H1 (cell line): ENCODE measurements around the gene ME1. TPM values are rescaled to one million over a fixed set of nuclear protein-coding genes. Genes with fewer than 3 reads are reported as not detected.

Experiments used
- CHD1 ChIP-seq: IDR thresholded peaks from 2 replicates; pipeline ENCODE4 v1.6.1; 2012; ENCODE audit warnings: low read depth, low read length, improper control_type of control experiment
- RFX5 ChIP-seq: IDR thresholded peaks from 2 replicates; pipeline ENCODE4 v1.6.1; 2011; ENCODE audit warnings: low read depth, low read length, improper control_type of control experiment, borderline replicate concordance
- SIN3A ChIP-seq, 2 experiments: IDR thresholded peaks in 1 of 2; conservative IDR thresholded peaks in 1 of 2; 2 replicates each; pipeline ENCODE4 v1.6.1; 2011 to 2012; ENCODE audit warnings: low read length in 2 of 2, improper control_type of control experiment in 1 of 2, low read depth in 1 of 2, mild to moderate bottlenecking in 1 of 2
- SRF ChIP-seq: IDR thresholded peaks from 2 replicates; pipeline ENCODE4 v1.6.1; 2011; ENCODE audit warnings: mild to moderate bottlenecking, low read depth, low read length, moderate library complexity
- TCF12 ChIP-seq: IDR thresholded peaks from 2 replicates; pipeline ENCODE4 v1.6.1; 2011; ENCODE audit warnings: low read depth, mild to moderate bottlenecking, low read length
- TEAD4 ChIP-seq: IDR thresholded peaks from 2 replicates; pipeline ENCODE4 v1.6.1; 2012; ENCODE audit warnings: low read depth, low read length, inconsistent platforms, mixed read lengths
- polyA plus RNA-seq, 7 experiments: library from polyadenylated mRNA; depleted of rRNA in 3 of 7; stranded (reverse) in 5 of 7; unstranded in 2 of 7; fragments of >200 nt in 5 of 7; fragments of 200-250 nt in 2 of 7; gene quantifications; 1 replicate in 5 of 7; 2 replicates in 1 of 7; 4 replicates in 1 of 7; pipeline versions ENCODE4 v1.2.1 to v1.2.3, GENCODE V29; 2011 to 2013; ENCODE audit warnings: missing spikeins in 2 of 7, mixed read lengths in 2 of 7
- total RNA-seq: library from RNA; stranded (reverse); fragmentation: NEBNext Ultra II Directional; extraction: Animal tissue kit (Norgen Biotek cat#: 25700); gene quantifications from 2 replicates; pipeline ENCODE4 v1.2.1, GENCODE V29; 2021
- TF ChIP-seq, protein P1 (sequence below): fragments of 300-600 bp; sonication (generic); IDR thresholded peaks from 2 replicates; pipeline ENCODE4 v1.7.1; 2012; ENCODE audit warnings: low read length, moderate library complexity, mild to moderate bottlenecking, inconsistent platforms; ENCODE audit not compliant: insufficient replicate concordance
- TF ChIP-seq, protein P2 (sequence below), 3 experiments: IDR thresholded peaks; 1 replicate in 2 of 3; 2 replicates in 1 of 3; pipeline versions ENCODE4 v1.5.1 to v1.6.1; 2011; ENCODE audit warnings: low read length in 3 of 3, mild to moderate bottlenecking in 3 of 3, inconsistent platforms in 2 of 3, low read depth in 1 of 3, moderate library complexity in 1 of 3; ENCODE audit not compliant: insufficient read depth in 1 of 3; ENCODE audit errors: control extremely low read depth in 1 of 3

Gene ME1
- total and polyA plus RNA-seq, 2 of the 8 experiments (the other 6 are each of a cell fraction or from before 2014, with no cell fraction given): 1.3 to 3.9 TPM

GRCh38 chr6:83352424-83353061 is 78.3 kb downstream of the ME1 start (continued):
- TF ChIP-seq, protein P1, sequence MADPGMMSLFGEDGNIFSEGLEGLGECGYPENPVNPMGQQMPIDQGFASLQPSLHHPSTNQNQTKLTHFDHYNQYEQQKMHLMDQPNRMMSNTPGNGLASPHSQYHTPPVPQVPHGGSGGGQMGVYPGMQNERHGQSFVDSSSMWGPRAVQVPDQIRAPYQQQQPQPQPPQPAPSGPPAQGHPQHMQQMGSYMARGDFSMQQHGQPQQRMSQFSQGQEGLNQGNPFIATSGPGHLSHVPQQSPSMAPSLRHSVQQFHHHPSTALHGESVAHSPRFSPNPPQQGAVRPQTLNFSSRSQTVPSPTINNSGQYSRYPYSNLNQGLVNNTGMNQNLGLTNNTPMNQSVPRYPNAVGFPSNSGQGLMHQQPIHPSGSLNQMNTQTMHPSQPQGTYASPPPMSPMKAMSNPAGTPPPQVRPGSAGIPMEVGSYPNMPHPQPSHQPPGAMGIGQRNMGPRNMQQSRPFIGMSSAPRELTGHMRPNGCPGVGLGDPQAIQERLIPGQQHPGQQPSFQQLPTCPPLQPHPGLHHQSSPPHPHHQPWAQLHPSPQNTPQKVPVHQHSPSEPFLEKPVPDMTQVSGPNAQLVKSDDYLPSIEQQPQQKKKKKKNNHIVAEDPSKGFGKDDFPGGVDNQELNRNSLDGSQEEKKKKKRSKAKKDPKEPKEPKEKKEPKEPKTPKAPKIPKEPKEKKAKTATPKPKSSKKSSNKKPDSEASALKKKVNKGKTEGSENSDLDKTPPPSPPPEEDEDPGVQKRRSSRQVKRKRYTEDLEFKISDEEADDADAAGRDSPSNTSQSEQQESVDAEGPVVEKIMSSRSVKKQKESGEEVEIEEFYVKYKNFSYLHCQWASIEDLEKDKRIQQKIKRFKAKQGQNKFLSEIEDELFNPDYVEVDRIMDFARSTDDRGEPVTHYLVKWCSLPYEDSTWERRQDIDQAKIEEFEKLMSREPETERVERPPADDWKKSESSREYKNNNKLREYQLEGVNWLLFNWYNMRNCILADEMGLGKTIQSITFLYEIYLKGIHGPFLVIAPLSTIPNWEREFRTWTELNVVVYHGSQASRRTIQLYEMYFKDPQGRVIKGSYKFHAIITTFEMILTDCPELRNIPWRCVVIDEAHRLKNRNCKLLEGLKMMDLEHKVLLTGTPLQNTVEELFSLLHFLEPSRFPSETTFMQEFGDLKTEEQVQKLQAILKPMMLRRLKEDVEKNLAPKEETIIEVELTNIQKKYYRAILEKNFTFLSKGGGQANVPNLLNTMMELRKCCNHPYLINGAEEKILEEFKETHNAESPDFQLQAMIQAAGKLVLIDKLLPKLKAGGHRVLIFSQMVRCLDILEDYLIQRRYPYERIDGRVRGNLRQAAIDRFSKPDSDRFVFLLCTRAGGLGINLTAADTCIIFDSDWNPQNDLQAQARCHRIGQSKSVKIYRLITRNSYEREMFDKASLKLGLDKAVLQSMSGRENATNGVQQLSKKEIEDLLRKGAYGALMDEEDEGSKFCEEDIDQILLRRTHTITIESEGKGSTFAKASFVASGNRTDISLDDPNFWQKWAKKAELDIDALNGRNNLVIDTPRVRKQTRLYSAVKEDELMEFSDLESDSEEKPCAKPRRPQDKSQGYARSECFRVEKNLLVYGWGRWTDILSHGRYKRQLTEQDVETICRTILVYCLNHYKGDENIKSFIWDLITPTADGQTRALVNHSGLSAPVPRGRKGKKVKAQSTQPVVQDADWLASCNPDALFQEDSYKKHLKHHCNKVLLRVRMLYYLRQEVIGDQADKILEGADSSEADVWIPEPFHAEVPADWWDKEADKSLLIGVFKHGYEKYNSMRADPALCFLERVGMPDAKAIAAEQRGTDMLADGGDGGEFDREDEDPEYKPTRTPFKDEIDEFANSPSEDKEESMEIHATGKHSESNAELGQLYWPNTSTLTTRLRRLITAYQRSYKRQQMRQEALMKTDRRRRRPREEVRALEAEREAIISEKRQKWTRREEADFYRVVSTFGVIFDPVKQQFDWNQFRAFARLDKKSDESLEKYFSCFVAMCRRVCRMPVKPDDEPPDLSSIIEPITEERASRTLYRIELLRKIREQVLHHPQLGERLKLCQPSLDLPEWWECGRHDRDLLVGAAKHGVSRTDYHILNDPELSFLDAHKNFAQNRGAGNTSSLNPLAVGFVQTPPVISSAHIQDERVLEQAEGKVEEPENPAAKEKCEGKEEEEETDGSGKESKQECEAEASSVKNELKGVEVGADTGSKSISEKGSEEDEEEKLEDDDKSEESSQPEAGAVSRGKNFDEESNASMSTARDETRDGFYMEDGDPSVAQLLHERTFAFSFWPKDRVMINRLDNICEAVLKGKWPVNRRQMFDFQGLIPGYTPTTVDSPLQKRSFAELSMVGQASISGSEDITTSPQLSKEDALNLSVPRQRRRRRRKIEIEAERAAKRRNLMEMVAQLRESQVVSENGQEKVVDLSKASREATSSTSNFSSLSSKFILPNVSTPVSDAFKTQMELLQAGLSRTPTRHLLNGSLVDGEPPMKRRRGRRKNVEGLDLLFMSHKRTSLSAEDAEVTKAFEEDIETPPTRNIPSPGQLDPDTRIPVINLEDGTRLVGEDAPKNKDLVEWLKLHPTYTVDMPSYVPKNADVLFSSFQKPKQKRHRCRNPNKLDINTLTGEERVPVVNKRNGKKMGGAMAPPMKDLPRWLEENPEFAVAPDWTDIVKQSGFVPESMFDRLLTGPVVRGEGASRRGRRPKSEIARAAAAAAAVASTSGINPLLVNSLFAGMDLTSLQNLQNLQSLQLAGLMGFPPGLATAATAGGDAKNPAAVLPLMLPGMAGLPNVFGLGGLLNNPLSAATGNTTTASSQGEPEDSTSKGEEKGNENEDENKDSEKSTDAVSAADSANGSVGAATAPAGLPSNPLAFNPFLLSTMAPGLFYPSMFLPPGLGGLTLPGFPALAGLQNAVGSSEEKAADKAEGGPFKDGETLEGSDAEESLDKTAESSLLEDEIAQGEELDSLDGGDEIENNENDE: no peak
- TF ChIP-seq RFX5 (no peak), SRF (no peak), CHD1 (no peak), TCF12 (no peak), SIN3A (conservative IDR thresholded peaks at IDR 0.05 in 1 of 2, IDR thresholded peaks at IDR 0.05 in 1 of 2; ENCODE audit: low read depth in 1 of 2, low read length in 2 of 2) (no peak), TEAD4 (no peak)
- TF ChIP-seq, protein P2, sequence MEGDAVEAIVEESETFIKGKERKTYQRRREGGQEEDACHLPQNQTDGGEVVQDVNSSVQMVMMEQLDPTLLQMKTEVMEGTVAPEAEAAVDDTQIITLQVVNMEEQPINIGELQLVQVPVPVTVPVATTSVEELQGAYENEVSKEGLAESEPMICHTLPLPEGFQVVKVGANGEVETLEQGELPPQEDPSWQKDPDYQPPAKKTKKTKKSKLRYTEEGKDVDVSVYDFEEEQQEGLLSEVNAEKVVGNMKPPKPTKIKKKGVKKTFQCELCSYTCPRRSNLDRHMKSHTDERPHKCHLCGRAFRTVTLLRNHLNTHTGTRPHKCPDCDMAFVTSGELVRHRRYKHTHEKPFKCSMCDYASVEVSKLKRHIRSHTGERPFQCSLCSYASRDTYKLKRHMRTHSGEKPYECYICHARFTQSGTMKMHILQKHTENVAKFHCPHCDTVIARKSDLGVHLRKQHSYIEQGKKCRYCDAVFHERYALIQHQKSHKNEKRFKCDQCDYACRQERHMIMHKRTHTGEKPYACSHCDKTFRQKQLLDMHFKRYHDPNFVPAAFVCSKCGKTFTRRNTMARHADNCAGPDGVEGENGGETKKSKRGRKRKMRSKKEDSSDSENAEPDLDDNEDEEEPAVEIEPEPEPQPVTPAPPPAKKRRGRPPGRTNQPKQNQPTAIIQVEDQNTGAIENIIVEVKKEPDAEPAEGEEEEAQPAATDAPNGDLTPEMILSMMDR (IDR thresholded peaks at IDR 0.05; ENCODE audit: control extremely low read depth in 1 of 3, insufficient read depth in 1 of 3, low read depth in 1 of 3, low read length in 3 of 3): no peak
